Stimulated activated CD4-positive, alpha-beta T cell treated with anti-CD3 and anti-CD28 coated beads, Interleukin-2, amount 100 ng/mL, for 24 hours (primary cell): ENCODE results near the gene APOBR.
"Not testable (repeated sequence)": the region's sequence is repeated elsewhere in the genome, so short reads cannot be mapped to it uniquely, and the experiment has no call there.

ENCODE experiments used
- DNase-seq, 2 donors: peaks; one replicate each; pipeline ENCODE4 v3.0.0-alpha.2; 2020

APOBR gene

DNA sequence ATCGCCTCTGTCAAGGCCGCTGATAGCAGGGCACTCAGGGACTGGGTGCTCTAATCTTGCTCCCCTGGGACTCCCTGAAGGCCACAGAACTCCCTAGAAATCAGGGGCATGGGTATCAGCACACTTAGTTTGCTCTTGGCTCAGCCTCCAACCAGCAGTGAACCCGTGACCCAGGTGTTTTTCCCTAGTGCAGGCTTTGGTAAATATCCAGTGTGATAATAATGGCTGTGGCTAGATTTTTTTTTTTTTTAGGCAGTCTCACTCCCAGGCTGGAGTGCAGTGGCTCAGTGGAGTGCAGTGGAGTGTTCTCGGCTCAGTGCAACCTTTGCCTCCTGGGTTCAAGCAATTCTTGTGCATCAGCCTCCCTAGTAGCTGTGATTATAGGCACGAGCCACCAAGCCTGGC, 34.0 kb downstream of the APOBR start:
- DNase-seq: no peak

DNA sequence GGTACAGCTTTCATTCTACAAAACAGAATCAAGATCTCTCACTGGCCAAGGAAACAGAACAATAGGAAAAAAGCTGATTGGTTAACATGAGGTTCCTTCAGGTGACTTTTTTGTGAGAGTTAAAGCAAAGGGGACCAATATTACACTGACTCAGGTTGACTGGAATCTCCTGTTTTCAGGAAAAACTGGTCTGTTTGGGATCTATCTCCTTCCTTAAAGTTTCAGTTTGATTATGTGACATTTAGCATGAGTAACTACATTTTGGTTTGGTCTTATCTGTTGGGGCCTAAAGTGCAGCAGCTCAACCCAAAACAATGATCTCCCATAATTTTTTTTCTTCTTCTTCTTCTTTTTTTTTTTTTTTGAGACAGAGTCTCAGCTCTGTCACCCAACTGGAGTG, 34.7 kb downstream of the APOBR start:
- DNase-seq: no peak

DNA sequence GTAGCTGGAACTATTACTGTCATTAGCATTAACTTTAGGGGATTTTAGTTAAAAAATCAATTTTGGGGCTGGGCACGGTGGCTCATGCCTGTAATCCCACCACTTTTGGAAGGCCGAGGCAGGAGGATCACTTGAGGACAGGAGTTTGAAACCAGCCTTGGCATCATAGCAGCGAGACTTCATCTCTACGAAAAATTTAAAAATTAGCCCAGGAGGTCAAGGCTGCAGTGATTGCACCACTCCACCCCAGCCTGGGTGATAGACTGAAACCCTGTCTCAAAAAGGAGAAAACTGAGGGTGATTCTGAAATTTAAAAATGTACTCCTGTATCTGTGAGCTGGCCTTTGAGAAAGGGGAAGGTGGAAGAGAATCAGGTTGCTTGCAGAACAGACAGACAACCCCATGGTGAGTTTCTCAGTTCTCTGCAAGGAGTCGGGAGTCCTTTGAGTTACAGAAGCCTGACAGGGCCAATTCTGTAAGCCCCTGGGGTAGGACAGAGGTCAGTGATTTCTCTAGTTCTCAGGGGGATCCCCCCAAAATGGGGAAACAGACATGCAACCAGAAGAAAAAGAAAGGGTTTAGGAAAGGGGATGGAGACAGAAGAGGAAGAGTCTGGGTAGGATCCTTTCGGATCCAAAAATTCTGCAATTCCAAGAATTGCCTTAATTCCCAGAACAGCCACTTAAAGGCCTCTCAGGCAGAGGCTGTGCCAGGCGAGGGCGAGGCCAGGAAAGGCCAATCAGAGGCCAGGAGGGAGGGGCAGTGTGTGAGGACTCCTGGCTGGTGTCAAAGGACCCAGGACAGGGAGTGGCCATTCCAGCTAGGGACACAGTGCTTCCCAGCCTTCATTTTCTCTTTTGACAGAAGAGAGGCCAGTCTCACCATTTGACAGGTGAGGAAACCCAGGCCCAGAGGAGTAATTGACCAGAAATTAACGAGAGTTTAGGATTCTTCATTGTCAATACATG, 37.6 kb downstream of the APOBR start:
- no peak for DNase-seq

DNA sequence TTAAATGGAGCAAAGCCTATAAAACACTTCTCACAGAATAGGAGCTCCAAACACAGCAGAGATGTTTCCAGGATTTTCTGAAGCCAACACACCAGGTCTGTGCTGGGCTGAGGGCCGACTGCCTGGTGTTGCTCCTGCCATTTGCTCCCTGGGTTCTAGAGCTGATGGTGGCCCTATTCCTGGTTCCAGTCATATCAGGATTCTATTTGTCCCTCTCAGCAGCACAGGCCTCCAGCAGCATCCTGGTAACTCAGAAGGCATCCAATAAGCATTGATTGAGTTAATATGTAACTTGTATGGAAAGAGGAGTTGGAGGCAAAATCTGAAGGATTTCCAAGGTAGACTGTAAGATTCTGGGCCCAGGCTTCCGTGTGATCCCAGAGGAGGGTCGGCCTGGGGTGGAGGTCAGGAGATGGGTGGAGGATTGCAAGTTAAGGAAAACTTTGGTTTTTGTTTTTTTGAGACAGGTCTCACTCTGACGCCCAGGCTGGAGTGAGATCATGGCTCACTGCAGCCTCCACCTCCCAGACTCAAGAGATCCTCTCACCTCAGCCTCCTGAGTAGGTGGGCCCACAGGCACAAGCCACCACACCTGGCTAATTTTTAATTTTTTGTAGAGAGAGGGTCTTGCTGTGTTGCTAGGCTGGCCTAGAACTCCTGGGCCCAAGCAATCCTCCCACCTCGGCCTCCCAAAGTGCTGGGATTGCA, 38.7 kb downstream of the APOBR start:
- DNase-seq: no peak

DNA sequence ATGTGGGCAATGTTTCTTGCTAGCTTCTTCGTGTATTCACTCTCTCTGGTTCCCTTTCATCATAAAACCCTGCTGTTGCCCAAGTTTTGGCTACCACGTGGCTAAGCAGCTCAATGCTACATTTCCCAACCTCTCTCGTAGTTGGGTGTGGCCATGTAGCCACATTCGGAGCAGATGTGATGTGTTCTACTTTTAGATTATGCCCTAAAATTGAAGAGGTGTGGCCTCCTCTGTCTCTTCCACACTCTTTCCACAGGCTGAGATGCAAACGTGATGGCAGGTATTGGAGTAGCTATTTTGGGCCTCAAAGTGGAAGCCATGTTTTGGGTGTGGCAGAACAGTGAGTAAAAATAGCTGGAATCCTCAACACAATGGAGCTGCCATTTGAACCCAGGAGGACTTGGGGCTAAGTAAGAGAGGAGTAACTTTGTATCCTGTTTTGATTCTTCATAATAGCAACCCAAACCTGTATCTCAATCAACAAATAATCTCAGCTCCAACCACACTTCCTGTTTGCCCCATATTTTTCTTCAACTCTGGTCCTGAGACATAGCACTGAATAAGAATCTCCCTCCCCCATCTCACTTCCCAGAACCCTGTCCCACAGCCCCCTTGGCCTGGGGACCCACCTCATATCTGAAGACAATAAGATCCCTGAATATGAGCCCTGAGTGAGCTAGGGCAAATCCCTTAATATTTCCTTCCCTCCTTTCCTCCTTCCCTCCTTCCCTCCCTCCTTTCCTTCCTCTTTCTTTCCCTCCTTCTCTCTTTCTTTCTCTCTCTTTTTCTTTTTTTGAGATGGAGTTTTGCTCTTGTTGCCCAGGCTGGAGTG, 40.3 kb downstream of the APOBR start:
- DNase-seq: no peak

DNA sequence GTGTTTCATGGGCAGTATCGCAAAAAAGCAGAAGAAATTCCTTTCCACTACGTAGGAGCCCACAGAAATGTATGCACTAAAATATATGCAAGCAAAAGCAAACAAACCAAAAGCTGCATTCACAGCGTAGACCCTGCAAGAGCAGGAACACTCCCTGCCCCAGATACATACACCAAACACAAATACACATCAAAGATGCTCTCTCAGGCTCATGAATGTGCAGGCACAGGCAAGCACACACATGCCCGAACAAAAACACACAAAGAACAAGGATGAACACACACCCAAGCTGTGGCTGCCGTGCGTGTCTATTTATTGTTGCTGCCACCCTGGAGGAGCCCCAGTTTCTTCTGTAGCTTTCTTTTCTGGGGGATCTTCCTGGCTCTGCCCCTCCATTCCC, 42.6 kb downstream of the APOBR start:
- DNase-seq: no peak

DNA sequence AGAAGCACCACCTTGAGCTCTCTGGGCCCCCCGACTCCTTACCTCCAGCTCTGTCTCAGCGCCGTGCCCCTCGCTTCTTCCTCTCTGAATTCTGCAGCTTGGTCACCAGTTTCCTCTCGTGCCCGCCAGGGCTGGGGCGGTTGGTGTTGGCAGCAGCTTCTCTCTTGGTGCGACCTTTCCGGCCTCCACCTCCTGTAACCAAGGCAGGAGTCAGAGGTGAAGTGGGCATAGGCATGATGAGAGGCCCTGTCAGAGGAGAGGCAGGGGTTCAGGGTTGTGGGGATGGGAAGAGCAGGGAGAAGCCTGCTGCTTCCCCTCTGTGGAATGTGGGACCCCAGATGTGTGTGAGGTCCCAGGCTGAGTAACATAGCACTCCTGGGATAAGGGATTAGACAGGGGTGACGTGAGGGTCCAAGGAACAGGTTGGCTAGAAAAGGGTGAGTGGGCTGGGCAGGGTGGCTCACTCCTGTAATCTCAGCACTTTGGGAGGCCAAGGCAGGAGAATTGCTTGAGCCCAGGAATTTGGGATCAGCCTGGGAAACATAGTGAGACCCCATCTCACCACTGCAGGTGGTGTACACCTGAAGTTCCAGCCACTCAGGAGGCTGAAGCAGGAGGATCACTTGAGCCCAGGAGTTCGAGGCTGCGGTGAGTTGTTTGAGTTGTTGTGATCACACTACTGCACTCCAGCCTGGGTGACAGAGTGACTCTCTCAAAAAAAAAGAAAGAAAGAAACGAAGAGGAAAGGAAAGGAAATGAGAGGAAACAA, 43.7 kb downstream of the APOBR start:
- no peak for DNase-seq

DNA sequence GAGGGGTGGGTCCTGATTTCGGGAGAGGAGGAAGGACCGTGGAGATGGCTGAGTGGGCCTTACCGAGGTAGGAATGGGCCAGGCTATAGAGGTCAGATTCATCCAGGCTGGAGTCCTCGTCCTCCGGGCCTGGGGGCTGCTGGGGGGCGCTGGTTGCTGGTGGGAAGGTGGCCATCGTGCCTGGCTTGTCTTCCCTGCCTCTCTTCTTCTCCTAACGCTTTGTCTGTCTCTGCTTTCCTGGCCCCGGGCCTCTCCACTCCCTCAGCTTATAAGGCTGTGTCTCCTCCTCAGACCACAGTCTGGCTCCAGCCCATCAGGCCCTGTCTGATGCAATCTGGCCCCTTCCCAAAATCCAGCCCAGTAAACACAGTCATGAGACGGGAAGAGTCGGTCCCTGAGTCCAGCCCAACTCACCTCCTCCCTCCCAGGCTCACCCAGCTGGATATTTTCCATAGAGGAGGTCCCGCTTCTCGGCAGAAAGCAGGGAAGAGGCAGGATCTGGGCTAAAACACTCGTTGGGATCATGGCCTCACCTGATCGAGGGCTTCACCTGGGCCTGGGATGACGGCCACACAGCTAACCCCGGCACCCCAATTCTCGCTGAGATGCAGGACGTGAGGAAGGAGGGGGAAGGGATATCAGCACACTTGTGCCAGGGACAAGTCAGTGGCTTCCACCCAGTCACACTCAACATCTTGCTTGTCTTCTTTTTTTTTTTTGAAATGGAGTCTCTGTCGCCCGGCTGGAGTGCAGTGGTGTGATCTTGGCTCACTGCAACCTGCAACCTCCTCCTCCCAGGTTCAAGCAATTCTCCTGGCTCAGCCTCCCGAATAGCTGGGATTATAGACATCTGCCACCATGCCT, 44.5 kb downstream of the APOBR start, which contains the start of gene NUPR1:
Gene NUPR1 (minus strand): TSS at position 242 of the 864 bp plus-strand sequence. CDS start 67 bp downstream, at position 175.
- DNase-seq: no peak

DNA sequence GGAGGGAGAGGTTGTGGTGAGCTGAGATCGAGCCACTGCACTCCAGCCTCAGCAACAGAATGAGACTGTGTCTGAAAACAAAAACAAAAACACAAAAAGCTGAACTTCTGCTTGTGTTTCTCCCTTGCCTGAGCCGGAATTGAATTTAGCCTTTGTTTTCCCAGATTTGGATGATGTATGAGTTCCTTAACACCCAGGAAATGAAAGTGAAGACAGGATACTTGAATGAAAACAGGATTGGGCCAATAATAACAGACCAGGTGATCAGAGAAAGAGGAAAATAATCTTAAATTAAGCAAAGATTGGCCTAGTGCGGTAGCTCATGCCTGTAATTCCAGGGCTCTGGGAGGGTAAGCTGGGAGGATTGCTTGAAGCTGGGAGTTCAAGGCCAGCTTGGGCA, 45.9 kb downstream of the APOBR start:
- no peak for DNase-seq

DNA sequence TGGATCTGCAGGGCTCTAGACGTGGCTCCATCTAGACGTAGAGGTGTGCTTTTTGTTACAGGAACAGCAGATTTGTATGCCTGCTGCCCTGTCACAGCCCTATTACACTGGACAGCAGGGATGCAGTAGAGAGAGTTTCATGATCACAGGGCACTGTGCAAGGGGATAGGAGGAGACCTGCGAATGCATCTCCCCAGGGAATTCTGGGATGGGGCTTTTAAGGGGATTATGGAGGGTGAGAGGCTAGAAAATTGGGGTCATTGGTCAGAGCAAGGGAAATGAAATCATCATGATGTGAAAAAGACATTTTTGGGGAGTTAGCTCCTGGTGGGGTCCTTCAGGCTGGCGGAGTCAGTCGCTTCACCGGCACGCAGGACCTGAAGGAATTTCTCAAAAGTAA, 48.2 kb downstream of the APOBR start:
- DNase-seq: no peak

DNA sequence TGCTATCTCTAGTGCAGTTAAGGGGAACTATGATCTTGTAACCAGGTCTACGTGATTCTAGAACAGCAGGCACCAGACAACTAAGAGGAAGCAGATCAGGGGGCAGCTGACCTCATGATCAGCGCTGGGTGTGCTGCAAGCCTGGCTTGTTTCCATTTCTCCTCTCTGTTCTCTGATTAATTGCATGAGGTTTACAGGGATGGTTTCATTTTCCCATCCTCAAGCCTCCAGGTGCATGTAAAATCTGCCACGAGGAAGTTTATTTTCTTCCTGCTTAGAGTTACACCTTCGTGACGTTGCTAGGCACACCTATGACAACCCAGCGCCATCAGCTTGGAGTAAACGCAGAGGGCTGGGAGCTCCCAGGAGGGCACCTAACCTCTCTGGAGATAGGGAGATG, 48.6 kb downstream of the APOBR start:
- DNase-seq: no peak

DNA sequence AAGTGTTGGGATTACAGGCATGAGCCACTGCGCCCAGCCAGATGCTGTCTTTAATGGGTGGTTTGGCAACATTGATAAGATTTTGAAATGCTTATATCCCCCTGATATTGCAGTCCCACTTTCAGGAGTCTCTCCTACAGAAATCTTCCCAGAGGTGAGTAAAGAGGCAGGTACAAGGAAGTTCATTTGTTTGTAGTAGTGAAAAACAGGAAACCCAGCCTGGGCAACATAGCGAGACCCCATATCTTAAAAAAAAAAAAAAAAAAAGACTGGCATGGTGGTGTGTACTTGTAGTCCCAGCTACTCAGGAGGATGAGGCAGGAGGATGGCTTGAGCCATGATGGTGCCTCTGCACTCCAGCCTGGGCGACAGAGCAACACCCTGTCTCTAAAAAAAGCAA, 50.6 kb downstream of the APOBR start:
- no peak for DNase-seq

DNA sequence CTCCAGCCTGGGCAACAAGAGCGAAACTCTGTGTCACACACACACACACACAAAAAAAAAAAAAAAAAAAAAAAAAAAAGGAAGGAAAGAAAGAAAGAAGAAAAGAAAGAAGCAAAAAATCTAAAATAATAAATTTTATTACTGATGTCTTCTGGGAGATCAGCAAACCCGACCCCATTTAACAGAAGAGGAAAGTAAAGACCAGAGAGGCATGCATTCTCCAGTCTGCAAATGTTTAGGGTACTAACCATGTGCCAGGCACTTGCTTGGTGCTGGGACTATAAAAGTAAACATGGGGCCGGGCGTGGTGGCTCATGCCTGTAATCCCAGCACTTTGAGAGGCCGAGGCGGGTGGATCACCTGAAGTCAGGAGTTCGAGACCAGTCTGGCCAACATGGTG, 51.5 kb downstream of the APOBR start:
- not testable (repeated sequence) for DNase-seq

DNA sequence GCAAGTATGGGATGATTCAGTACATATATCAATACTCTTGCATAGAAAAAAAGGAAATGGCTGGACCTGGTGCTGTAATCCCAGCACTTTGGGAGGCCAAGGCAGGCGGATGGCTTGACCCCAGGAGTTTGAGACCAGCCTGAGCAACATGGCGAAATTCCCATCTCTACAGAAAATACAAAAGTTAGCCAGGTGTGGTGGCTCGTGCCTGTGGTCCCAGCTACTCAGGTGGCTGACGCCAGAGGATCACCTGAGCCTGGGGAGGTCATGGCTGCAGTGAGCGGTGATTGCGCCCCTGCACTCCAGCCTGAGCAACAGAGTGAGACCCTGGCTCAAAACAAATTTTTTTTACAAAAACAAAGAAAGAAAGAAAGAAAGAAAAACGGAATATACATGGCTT, 52.2 kb downstream of the APOBR start:
- no peak for DNase-seq

DNA sequence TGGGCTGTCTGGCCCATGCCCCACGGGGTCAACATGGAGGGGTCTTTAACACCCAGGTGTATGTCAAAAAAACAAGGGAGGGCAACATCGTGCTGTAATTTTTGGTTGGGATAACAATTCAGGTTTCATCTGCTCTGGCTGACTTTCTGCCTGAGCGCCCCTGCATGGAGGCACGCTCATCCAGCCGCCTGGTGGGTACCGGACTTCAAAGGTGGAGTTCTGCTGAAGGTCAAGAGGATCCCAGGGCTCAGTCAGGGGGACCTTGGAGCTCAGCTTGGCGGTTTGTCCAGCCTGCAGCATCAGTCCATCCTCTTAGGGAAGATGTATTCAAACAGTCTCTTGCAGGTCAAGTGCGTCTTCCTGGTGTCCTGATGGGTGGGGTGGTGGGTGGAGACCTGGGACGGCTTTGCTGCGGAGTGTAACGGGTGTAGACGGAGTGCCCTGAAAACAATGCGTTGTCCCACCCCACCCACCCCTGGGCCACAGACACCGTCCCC, 53.9 kb downstream of the APOBR start:
- DNase-seq: no peak
